ENCODE measurements around the gene UBE2J1. TPM values are rescaled to one million over a fixed set of nuclear protein-coding genes. Genes with fewer than 3 reads are reported as not detected.

Gene UBE2J1
- total and polyA plus RNA-seq, 9 of the 15 experiments (the other 6 are each of a cell fraction or from before 2014, with no cell fraction given), result 11.6 to 32.6 (median 22.0) TPM

- TF ChIP-seq REST (IDR thresholded peaks at IDR 0.05; ENCODE audit: borderline replicate concordance) (no peak), REST (CRISPR knock-in tag; IDR thresholded peaks at IDR 0.05; ENCODE audit: low read depth) (no peak), ZBTB7A (IDR thresholded peaks at IDR 0.05; ENCODE audit: borderline replicate concordance, control insufficient read depth, low read depth, low read length) (no peak), RFX5 (IDR thresholded peaks at IDR 0.05; ENCODE audit: low read depth, low read length) (no peak), RFX1 (IDR thresholded peaks at IDR 0.05) (no peak), SAFB (IDR thresholded peaks at IDR 0.05; ENCODE audit: borderline replicate concordance, low read depth, low read length) (no peak), ZBTB12 (CRISPR knock-in tag; IDR thresholded peaks at IDR 0.05) (no peak), TOE1 (IDR thresholded peaks at IDR 0.05; ENCODE audit: borderline replicate concordance) (no peak), TOE1 (CRISPR knock-in tag; IDR thresholded peaks at IDR 0.05; ENCODE audit: borderline replicate concordance, low read depth) (no peak), ATF3 (IDR thresholded peaks at IDR 0.05) (no peak), ATF3 (CRISPR knock-in tag; conservative IDR thresholded peaks at IDR 0.05) (no peak), RHOXF2B (CRISPR knock-in tag; conservative IDR thresholded peaks at IDR 0.05) (no peak), ARID2 (IDR thresholded peaks at IDR 0.05) (no peak)
These were observed 31.2 kb downstream of the UBE2J1 start (continued) for GRCh38 chr6:89321131-89321970.
